Colonic mucosa (tissue), 4 donors: ENCODE measurements around the gene HOXB2. TPM values are rescaled to one million over a fixed set of nuclear protein-coding genes. Genes with fewer than 3 reads are reported as not detected.

ENCODE experiments used
- DNase-seq: peaks from one replicate; pipeline ENCODE4 v3.0.0-alpha.2; 2020
- H3K27ac ChIP-seq: fragments of 200-600 bp; one replicate; pipeline ENCODE4 v1.8.0; 2021
- H3K27me3 ChIP-seq: fragments of 200-600 bp; one replicate; pipeline ENCODE4 v1.8.0; 2021
- H3K36me3 ChIP-seq: fragments of 200-600 bp; one replicate; pipeline ENCODE4 v1.8.0; 2021
- H3K4me1 ChIP-seq: fragments of 200-600 bp; one replicate; pipeline ENCODE4 v1.8.0; 2021; ENCODE audit warnings: mild to moderate bottlenecking
- H3K4me3 ChIP-seq: fragments of 200-600 bp; one replicate; pipeline ENCODE4 v1.8.0; 2021
- H3K9ac ChIP-seq, 2 donors: one replicate each; pipeline ENCODE4 v1.7.0; 2013; ENCODE audit warnings: control low read depth in 2 of 2, low read depth in 2 of 2, low read length in 2 of 2
- H3K9me3 ChIP-seq: fragments of 200-600 bp; one replicate; pipeline ENCODE4 v1.8.0; 2021
- intact Hi-C: fragments of 100-400 bp; cut with DNase I; formaldehyde crosslinking; loops from one replicate; pipeline ENCODE4 v1.14.1; 2022
- total RNA-seq, 2 donors: library from RNA; stranded (reverse); fragmentation: NEBNext Ultra II Directional in 1 of 2; extraction: Animal tissue kit (Norgen Biotek cat#: 25700) in 1 of 2; gene quantifications; one replicate each; pipeline ENCODE4 v1.2.1, GENCODE V29; 2021
- TF ChIP-seq, protein P1 (sequence below): fragments of 200-600 bp; IDR thresholded peaks from one replicate; pipeline ENCODE4 v1.8.0; 2022; ENCODE audit warnings: antibody characterized with exemption, mild to moderate bottlenecking
- donor health status: healthy.
- donor health status: DM: no; HTN: no; CAD: no.
- donor health status: DM: no; HTN: no; CAD: no.

Gene HOXB2
- total RNA-seq, 2 donors from 2014 or later = 2.6 to 6.4 TPM

DNA sequence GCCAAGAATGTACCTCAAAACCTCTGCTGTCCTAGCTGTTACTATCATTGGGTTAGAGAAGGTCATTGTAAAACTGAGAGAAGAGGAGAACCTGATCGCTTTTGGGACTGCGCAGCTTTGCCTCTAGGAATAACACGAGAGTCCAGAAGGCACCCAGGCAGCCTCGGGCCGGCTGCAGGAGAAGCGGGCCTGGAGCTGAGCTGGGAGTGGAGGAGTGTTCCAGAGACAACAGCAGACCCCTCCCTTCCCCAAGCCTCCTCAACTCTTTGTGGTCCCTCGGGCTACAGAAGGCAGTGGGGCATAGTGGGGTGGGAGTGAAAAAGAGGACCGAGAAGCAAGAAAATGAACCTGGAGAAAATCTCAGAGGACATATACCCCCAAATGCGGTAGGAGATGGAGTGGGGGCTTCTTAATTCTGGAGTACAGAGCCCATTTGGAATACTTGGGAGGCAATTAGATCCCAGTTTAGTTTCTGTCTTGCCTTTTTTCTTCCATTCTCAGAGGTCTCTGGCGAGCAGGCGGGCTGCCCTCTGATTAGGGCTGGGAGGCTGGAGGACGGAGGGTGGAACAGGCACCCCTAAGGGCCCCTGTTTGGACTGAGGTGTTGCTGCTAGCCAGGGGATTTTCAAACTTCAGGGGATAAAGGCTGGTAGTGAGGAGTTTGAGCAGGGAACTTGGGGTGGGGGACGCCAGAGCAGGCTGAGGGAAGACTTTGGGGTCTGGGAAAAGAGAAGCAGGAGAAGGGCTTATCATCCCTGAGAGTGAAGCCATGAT, 13.3 kb upstream of the HOXB2 start:
- intact Hi-C loops = no loop called here
- no peak overlapping the region for H3K9ac ChIP-seq
- H3K36me3 ChIP-seq = no peaks in the 10 kb centered on the region
- H3K27me3 ChIP-seq = no peaks in the 10 kb centered on the region
- peak overlapping the region; percentile 70 for H3K27ac ChIP-seq
- TF ChIP-seq, protein P1, sequence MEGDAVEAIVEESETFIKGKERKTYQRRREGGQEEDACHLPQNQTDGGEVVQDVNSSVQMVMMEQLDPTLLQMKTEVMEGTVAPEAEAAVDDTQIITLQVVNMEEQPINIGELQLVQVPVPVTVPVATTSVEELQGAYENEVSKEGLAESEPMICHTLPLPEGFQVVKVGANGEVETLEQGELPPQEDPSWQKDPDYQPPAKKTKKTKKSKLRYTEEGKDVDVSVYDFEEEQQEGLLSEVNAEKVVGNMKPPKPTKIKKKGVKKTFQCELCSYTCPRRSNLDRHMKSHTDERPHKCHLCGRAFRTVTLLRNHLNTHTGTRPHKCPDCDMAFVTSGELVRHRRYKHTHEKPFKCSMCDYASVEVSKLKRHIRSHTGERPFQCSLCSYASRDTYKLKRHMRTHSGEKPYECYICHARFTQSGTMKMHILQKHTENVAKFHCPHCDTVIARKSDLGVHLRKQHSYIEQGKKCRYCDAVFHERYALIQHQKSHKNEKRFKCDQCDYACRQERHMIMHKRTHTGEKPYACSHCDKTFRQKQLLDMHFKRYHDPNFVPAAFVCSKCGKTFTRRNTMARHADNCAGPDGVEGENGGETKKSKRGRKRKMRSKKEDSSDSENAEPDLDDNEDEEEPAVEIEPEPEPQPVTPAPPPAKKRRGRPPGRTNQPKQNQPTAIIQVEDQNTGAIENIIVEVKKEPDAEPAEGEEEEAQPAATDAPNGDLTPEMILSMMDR = no peak
- H3K9me3 ChIP-seq = no peaks in the 10 kb centered on the region
- DNase-seq = no peak
- H3K4me3 ChIP-seq = no peak overlapping the region
- peaks cover 12% of the 10 kb centered on the region for H3K4me1 ChIP-seq

DNA sequence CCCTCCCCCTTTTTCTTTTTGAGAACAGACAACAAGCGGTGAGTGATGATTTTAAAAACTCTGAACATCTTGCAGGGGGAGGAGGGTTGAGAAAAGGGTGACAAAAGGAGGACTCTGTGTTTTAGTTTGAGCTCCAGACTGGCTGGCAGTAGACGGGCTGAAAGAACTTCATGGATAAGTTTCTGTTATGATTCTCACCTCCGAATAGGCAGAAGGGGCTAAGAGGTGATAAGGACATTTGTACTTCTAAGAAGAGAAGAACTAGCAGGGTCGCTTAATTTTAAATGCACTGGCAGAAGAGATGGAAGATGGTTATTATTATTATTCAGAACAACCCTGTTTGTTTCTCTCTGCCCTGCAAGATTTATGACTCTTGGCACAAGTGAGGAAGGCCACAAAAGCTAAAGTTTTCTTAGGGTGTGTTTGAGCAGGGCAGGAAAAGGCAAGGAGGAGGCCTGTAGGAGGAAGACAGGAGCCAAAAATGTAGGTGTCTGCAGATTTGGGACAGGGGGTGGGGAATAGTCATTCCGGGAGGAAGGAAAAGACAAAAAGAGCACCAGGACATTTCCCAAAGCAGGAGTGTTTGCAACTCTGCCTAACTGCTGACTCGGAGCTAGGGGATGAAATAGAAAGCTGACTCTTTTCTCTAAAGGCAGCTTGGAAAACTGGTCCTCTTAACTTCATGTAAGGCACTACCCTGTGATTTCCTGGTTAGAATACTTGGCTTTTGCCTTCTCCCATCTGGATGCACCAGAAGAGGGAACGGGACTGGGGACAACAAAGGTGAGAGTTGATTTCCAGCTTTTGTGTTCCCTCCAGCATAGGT, 11.9 kb upstream of the HOXB2 start:
- peaks cover 12% of the 10 kb centered on the region for H3K4me1 ChIP-seq
- peak overlapping the region; percentile 26 to 73 for H3K9ac ChIP-seq
- no peaks in the 10 kb centered on the region for H3K36me3 ChIP-seq
- TF ChIP-seq, protein P1 = no peak
- H3K4me3 ChIP-seq = no peak overlapping the region
- no peak for DNase-seq
- peak overlapping the region; percentile 70 for H3K27ac ChIP-seq
- H3K27me3 ChIP-seq = no peaks in the 10 kb centered on the region
- no peaks in the 10 kb centered on the region for H3K9me3 ChIP-seq
- intact Hi-C loops = no loop called here

DNA sequence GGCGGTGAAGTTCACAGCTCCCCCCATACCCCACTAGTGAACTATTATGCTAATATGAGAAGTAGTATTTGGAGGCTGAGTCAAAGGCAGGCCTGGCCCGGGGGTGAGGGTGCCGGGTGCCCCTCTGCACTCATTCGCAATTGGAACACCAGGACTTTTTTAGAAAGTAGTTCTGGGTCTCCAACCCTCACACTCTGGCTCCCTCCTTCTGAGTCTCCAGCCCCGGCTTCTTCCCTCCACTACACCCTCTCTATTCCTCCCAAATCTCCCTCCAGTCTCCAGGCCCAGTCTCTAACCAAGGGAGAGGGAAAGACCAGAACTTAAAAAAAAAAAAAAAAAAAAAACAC, 11.3 kb upstream of the HOXB2 start:
- peak overlapping the region; percentile 70 for H3K27ac ChIP-seq
- H3K9me3 ChIP-seq = no peaks in the 10 kb centered on the region
- intact Hi-C loops = no loop called here
- H3K9ac ChIP-seq = peak overlapping the region; percentile 8 to 14
- H3K36me3 ChIP-seq = no peaks in the 10 kb centered on the region
- DNase-seq = no peak
- H3K27me3 ChIP-seq = no peaks in the 10 kb centered on the region
- H3K4me3 ChIP-seq = no peak overlapping the region
- TF ChIP-seq, protein P1 = no peak
- peaks cover 12% of the 10 kb centered on the region for H3K4me1 ChIP-seq

DNA sequence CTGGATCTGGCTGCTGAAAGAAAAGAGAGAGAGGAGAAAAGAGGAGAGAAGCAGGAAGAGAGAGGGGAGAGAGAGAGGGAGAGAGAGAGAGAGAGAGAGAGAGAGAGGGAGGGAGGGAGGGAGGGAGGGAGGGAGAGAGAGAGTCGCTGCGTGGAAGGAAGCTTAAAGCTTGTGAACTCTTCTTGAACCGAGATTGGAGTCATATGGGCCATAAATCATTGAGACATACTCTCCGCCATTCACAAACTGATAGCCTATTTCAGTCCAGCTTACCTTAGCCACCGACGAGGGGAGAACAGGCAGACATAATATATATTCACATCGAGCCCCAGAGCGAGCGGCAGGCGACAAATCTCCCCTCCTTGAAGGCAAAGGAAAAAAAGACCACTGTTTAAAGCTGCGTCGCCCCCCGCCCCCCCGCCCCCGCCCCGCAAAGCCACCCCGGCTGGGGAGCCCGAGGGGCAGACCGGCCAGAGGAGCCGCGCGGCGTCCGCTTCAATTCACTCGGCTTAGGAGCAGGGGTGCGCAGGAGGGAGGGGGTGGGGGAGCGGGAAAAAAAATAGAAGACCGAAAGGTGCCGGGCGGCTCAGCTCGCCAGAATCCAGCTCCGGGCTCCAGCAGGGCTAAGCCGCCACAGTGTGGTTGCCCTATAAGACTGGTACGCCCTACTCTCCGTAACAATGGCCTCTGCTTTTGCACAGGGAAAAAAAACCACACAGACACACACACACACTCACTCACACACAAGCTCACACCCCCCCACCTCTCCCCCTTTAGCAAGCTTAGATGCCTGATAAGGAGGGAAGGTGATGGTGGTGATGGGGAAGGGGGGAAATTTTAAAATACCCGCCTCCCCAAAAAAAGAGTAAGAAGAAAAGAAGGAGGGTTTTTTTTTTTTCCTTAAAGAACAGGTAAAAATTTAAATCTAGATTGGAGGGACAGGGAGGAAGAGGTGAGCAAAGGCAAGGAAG, 10.6 kb upstream of the HOXB2 start:
- Histone ChIP-seq H3K4me1 (peaks cover 12% of the 10 kb centered on the region), H3K9ac (peak overlapping the region; percentile 8 to 61), H3K9me3 (no peaks in the 10 kb centered on the region), H3K4me3 (peak overlapping the region; percentile 12), H3K27ac (peak overlapping the region; percentile 70), H3K36me3 (no peaks in the 10 kb centered on the region), H3K27me3 (no peaks in the 10 kb centered on the region)
- DNase-seq = no peak
- intact Hi-C loops = no loop called here
- TF ChIP-seq, protein P1 = no peak
